HG02759 (cell line): Measurements from ENCODE around the gene RBP4.
"Not testable (repeated sequence)": the region's sequence is repeated elsewhere in the genome, so short reads cannot be mapped to it uniquely, and the experiment has no call there.

ENCODE experiments used
- ATAC-seq: cut with Tn5 transposase; IDR thresholded peaks from one replicate; pipeline ENCODE4 v1.9.1; 2021; ENCODE audit warnings: mild to moderate bottlenecking, moderate library complexity; ENCODE audit not compliant: unreplicated experiment

Gene RBP4

DNA sequence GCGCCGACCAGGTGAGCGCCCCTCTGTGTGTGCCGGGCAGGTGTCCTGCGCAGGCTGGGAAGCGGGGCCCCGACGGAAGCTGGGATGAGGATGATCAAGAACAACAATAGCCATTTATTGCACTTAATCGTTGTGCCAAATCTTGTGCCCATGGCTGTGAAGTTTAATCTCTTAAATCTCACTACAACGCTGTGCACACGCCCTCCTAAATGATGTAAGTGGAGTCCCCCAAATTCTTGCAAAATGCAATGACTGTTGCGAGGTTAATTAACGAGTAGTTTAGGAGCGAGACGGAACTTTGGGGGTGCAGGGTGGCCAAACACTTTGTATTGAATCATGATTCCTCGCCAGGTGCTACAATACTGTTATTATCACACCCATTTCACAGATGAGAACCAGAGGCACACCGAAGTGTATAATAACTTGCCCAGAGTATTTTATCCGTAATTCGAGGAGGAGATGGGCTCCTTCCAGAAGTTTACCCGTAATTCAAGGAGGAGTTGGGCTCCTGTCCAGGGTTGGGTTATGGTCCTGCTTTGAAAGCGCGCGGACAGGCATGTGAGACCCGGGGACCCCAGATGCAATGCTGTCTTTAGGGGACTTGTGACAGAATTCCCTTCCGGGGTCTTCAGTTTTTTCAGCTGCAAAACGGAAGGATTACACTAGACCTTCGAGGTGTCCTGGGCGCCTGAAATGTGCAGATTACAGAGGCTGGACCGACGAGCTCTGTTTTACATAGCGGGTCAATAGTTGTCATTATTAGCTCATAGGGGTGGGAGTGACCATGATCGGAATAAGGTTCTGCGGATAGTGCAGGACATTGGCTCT, 33.5 kb downstream of the RBP4 start:
- ATAC-seq: no peak

- no peak for ATAC-seq
Measured at GRCh38 chr10:93566435-93567276, 34.4 kb downstream of the RBP4 start, which contains the start of gene FFAR4. TSS of gene FFAR4 (plus strand) at chr10:93566665. CDS start at chr10:93566721, 56 bp downstream.

DNA sequence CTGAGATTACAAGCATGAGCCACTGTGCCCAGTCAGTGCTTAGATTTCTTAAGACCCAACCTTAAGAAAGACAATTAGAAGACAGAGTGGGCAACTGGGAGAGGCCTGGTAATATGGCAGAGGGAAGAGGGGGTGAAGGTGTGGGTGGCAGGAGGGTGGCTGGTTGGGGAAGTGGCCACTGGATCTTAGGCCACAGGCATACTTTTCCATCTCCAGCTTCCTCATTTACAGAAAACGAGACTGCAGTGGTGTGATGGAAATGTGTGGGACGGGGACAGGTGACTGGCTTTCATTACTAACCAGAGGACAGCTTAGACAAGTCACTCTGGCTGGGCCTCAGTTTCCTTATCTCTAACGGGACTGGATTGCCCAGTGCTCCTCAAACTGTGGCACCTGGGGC, 35.6 kb downstream of the RBP4 start:
- no peak for ATAC-seq

DNA sequence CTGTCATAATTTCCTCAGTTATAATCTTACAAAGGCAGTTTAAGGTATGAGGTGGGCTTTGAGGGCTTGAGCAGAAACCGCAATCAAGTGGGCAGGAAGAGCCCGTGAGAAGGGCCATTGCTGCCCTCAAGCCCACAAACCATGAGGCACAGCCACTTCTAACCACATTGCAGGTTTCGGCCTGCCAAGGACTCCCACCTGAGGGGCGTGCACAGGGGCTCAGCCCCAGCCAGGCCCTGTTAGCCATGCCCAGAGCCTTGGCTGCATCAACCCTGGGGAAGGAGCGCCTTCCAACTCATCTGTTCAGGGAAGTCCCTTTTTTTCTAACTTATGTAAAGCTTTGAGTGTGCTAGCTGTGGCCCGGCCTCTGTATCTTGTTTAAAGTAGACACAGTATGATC, 40.5 kb downstream of the RBP4 start:
- ATAC-seq: no peak

GRCh38 chr10:93559490-93559889, 41.5 kb downstream of the RBP4 start:
- ATAC-seq: no peak

GRCh38 chr10:93554760-93555432, 46.1 kb downstream of the RBP4 start:
- peak; percentile 53 for ATAC-seq

DNA sequence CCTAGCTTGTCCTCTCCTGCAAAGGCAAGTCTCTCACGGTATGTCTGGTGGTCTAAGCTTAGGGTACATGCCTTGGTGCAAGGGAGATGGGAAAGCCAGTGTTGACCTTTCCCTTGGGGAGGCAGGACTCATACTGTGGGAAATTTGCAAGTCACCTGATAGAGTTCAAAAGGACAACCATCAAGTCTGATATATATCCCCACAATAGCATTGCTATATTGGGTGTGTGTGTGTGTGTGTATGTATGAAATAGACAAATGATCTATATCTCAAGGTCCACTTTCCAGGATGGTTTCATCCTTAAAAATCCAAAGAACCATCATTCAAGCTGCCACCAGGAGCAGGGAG, 46.7 kb downstream of the RBP4 start:
- ATAC-seq: no peak

DNA sequence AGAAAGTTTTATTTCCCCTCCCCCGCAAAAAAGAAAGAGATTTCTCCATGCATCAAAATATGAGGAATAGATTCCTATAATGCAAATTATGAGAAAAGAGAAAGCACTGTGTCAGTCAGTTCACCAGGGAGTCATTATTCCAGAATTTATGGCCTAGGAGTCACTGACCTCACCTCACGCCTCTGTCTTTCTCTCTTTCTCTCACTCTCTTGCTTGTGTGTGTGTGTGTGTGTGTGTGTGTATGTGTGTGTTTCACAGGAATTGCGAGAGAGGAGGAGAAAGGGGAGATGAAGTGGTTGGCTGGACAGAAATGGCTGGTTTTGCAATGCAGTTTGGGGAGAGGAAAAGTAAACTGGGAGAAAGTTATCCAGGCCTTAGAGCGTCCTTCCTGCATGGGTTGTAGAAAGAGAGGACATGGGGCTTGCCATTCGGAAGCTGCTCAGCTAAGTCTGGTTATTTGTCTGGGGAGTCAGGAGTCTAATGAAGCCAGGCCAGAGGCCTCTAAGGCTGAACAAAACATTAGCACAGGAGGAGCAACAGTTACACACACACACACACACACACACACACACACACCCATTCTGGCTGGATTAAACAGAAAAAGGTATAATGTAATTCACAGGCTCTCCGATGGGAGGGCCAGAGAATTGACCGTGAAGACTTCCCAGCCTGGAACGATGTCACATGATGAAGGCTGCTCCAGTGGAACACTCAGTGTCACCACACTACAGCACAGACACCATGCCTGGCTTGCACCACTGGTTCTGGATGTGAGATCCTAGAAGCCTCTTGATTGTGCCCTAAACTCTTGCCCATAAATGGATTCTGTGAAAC, 47.3 kb downstream of the RBP4 start:
- ATAC-seq: no peak

DNA sequence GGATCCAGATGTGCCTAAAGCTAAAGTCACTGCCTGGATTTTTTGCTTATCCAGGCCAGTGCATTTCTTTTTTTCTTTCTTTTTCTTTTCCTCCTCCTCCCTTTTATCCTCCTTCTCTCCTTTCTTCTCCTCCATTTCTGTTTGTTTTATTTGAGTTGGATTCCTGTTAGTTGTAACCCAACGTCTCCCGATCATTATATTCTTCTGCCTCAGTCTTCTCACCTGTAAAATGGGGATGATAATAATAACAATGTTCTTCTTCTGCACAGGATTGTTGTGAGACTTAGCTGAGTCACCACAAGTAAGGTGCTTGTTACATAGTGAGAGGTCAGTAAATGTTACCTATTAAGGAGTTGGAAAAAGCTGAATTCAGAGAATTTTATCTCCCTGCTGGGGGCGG, 48.3 kb downstream of the RBP4 start:
- ATAC-seq: no peak

- ATAC-seq: no peak
Measured at GRCh38 chr10:93550606-93551005, 50.4 kb downstream of the RBP4 start.

GRCh38 chr10:93548376-93549071, 52.5 kb downstream of the RBP4 start:
- no peak for ATAC-seq

GRCh38 chr10:93547522-93547921, 53.5 kb downstream of the RBP4 start:
- ATAC-seq: no peak

GRCh38 chr10:93546995-93547394, 54.0 kb downstream of the RBP4 start:
- not testable (repeated sequence) for ATAC-seq

- ATAC-seq: no peak
Measured at GRCh38 chr10:93542358-93542791, 58.7 kb downstream of the RBP4 start.
